GM21786 (cell line): ENCODE results near the gene LSM6.
A peak's percentile ranks its signal among the peaks of the same experiment; 100 is the strongest.

ENCODE experiments used
- ATAC-seq: cut with Tn5 transposase; IDR thresholded peaks from one replicate; pipeline ENCODE4 v1.9.1; 2021; ENCODE audit not compliant: unreplicated experiment

Gene LSM6

GRCh38 chr4:146175541-146176453 lies at the start of gene LSM6:
Gene LSM6 (plus strand): TSS chr4:146175718. CDS start chr4:146182922, 7,204 bp downstream.
- peak; percentile 85 for ATAC-seq

- peak; percentile 99 for ATAC-seq
These were observed 43.1 kb upstream of the LSM6 start for GRCh38 chr4:146132445-146132844.

GRCh38 chr4:146134761-146135445 lies 40.6 kb upstream of the LSM6 start:
- ATAC-seq, result no peak

GRCh38 chr4:146135941-146136340 lies 39.6 kb upstream of the LSM6 start:
- no peak for ATAC-seq

GRCh38 chr4:146142768-146143167 lies 32.8 kb upstream of the LSM6 start:
- ATAC-seq, result no peak

GRCh38 chr4:146143888-146144287 lies 31.6 kb upstream of the LSM6 start:
- no peak for ATAC-seq

- no peak for ATAC-seq
These were observed 28.6 kb upstream of the LSM6 start for GRCh38 chr4:146146918-146147317.

- no peak for ATAC-seq
These were observed 27.5 kb upstream of the LSM6 start for GRCh38 chr4:146148021-146148420.

- no peak for ATAC-seq
These were observed 21.5 kb upstream of the LSM6 start for GRCh38 chr4:146154057-146154456.

- no peak for ATAC-seq
These were observed 20.3 kb upstream of the LSM6 start for GRCh38 chr4:146155152-146155724.

GRCh38 chr4:146158036-146158745 lies 17.3 kb upstream of the LSM6 start:
- no peak for ATAC-seq

- ATAC-seq, result peak; percentile 84
These were observed 16.0 kb upstream of the LSM6 start for GRCh38 chr4:146159384-146160058.

- no peak for ATAC-seq
These were observed 14.3 kb upstream of the LSM6 start for GRCh38 chr4:146161243-146161642.

GRCh38 chr4:146165221-146165620 lies 10.3 kb upstream of the LSM6 start:
- no peak for ATAC-seq

GRCh38 chr4:146165840-146166239 lies 9.7 kb upstream of the LSM6 start:
- no peak for ATAC-seq

- ATAC-seq, result no peak
These were observed 5.4 kb upstream of the LSM6 start for GRCh38 chr4:146170149-146170548.

- no peak for ATAC-seq
These were observed 1.4 kb downstream of the LSM6 start for GRCh38 chr4:146176891-146177290.

- ATAC-seq, result no peak
These were observed 2.6 kb downstream of the LSM6 start for GRCh38 chr4:146178126-146178525.

GRCh38 chr4:146179784-146180370 lies 4.4 kb downstream of the LSM6 start:
- ATAC-seq, result no peak

GRCh38 chr4:146182443-146182842 lies 6.9 kb downstream of the LSM6 start:
- ATAC-seq, result no peak
